HG03097 (cell line): ENCODE data around the gene NPEPPS.

Experiments used
- ATAC-seq: cut with Tn5 transposase; IDR thresholded peaks from one replicate; pipeline ENCODE4 v1.9.1; 2021; ENCODE audit not compliant: unreplicated experiment, low FRiP score

Gene NPEPPS

DNA sequence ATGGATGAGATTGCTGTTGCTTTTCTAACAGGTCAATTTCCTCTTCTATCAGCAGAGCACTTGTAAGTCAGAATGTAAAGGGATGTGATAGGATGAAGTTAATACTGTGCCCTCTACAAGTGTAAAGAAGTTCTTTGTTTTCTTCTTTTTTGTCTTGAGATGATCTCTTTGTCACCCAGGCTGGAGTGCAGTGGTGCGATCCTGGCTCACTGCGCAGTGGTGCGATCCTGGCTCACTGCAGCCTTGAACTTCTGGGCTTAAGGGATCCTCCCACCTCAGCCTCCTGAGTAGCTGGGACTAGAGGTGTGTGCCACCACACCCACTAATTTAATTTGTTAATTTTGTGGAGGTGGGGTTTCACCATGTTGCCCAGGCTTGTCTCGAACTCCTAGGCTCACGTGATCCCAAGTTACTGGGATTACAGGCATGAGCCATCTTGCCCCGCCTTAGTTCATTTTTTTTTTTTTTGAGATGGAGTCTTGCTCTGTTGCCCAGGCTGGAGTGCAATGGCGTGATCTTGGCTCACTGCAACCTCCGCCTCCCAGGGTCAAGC, 97.2 kb downstream of the NPEPPS start:
- no peak for ATAC-seq

DNA sequence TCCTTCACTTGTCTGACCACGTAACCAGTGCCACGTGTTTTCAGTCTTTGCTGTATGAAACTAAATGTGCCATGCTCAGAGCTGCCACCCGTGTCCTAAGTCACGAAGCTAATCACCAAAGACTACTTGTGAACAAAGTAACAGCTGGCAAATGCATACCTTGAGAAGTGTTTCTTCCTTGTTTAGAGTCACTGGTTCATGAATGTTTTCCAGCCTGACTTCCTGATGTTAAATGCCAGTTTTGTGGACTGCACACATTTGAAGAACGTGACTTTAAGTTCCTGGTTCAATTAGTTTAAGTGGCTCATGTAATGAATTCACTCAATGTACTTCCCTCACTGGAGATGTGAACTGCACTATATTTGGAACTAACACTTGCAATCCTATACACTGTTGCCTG, 98.9 kb downstream of the NPEPPS start:
- no peak for ATAC-seq

DNA sequence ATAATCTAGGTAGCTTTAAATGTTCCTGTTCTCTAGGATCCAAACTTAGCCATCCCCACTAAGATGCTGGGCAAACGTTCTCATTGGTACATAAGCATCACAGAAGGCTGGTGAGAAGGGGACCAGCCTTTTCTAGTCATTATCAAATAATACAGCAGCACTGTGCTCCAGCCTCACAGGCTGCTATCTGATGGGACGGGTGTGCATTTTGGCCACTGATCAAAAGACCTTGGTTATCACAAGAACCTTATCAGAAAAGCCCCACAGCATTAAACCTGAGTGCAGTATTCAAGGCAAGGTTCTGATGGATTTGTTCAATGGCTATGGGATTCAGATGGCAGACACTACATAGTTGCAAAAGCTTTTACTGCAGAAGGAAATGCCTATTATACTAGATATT, 99.7 kb downstream of the NPEPPS start:
- no peak for ATAC-seq

DNA sequence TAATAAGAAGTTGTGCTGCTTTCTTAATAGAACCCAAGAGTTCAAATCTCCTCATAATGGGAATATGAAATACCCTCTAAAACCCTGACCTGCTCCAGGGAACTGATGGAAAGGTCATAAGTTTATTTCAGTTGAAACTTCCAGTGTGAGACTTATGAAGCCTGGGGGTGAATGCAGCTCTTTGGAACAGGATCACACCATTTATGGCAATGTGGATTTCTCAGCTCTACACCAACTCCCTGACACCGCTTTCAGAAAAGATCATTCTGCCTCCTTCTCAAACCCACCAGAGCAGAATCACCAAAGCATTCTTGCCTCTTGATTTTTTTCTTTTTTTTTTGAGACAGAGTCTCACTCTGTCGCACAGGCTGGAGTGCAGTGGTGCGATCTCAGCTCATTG, 102.1 kb downstream of the NPEPPS start:
- no peak for ATAC-seq

DNA sequence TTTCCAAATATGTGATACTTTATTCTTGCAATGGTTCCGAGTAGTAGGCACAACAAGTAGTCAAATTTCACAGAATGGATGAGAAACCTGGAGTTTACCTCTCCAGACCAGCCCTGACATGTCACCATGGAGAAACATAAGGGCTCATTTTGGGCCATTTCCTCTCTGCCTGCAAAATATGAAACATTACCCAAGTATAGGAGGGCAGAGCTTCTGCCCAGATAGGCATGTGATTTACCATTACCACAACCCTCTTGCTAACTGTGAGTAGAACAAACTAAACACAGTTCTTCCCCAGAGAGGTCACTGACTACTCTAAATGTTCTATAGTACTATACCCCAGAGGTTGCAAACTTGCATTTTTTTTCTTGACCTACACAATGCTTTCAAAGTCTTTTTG, 103.1 kb downstream of the NPEPPS start:
- no peak for ATAC-seq

DNA sequence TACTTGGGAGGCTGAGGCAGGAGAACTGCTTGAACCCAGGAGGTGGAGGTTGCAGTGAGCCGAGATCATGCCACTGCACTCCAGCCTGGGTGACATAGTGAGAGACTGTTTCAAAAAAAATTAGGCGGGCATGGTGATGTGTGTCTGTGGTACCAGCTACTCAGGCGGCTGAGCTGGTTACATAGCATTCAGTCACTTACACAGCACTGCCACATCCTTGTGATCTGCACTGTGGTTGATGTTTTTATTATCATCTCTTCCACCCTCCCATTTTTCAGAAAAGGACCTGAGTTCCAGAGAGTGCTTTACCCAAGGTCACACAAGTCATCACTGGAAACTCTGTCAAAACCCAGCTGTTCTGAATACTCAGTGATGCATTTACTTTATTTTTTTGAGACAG, 104.0 kb downstream of the NPEPPS start:
- no peak for ATAC-seq

DNA sequence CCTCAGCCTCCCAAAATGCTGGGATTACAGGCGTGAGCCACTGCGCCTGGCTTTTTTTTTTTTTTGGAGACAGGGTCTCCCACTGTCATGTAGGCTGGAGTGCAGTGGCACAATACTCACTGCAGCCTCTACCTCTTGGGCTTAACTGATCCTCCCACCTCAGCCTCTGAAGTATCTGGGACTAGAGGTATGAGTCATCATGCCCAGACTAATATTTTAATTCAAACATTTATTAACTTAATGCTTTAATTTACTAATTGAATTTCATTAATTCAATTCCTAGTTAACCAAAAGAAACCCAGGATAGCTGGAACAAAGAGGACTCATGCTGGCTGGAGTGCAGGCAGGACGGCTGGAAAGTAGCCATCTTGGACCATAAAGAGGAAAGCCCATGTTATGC, 104.8 kb downstream of the NPEPPS start:
- ATAC-seq = no peak

DNA sequence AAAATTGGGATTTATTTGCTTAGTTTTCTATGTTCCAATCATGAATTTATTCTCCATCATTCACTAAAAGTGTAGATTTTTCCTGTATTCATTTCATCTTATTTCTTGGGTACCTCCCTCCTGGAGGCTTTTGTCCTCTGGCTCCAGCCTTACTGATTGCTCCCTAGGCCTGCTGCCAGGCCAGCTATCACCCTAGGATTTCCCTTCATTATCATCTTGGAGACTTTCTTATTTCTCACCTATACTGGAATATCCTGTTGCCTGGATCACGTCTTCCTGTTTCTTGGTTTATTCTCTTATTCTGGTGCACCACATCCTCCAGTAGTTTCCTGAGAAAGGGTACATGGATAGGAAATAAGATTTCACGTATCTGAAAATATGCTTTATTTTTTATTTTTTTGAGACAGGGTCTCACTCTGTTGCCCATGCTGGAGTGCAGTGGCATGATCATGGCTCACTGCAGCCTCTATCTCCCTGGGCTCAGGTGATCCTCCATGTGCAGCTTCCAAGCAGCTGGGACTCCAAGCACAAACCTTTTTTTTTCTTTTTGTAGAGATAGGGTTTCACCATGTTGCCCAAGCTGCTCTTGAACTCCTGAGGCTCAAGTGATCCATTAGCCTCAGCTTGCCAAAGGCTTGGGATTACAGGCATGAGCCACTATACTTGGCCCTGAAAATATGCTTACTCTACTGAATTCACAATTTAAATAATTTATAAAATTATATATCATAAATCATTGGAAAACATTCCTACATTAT, 105.5 kb downstream of the NPEPPS start:
- ATAC-seq = no peak

DNA sequence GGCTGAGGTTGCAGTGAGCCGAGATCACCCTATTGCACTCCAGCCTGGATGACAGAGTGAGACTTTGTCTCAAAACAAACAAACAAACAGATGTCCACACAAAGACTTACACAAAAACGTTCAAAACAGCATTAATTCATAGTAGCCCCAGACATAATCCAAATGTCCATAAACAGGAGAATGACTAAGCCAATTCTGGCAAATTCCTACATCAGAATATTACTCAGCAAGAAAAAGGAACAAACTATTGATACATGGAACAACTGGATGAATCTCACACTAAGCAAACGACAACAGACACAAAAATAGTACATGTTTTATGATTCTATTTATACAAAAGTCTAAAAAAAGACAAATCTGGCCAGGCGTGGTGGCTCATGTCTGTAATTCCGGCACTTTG, 108.0 kb downstream of the NPEPPS start:
- ATAC-seq = no peak

DNA sequence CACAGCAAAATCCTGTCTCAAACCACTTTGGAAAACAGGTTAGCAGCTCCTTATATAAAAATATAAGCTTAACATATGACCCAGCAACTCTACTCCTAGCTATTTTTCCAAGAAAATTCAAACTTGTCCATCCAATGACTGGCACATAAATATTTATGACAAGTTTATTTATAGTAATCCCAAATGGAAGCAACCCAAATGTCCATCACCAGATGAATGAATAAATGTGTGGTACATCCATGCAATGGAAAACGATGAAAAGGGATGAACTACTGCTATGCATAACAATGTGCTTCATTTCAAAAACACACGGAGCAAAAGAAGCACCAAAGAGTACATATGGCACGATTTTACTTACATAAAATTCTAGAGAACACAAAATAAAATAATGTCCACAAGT, 109.2 kb downstream of the NPEPPS start:
- ATAC-seq = no peak

DNA sequence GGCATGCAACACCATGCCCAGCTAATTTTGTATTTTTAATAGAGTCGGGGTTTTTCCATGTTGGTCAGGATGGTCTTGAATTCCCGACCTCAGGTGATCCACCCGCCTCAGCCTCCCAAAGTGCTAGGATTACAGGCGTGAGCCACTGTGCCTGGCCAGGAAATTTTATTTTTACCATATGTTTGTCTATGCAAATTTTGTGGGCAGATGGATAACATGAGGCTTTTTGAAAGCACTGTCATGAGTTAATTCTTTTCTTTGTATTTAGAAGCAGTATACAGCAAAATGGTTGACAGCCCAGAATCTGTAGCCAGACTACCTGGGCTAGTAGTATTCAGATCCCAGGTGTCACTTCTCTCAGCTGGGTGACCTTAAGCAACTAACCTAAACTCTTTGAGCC, 110.3 kb downstream of the NPEPPS start:
- no peak for ATAC-seq

DNA sequence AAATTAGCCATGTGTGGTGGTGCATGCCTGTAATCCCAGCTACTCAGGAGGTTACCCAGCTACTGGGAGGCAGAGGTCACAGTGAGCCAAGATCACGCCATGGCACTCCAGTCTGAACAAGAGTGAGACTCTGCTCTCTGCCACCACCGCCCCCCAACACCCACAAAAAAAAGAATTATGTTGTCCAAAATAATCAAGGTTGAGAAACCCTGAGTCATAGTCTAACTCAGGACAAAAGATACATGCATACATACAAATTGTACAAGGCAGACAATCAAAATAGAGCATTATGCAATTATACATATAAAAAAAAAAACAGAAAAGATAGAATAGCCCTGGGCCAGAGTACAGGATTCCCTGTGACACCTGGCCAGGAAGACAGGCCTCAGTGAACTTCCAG, 112.2 kb downstream of the NPEPPS start:
- ATAC-seq = no peak

DNA sequence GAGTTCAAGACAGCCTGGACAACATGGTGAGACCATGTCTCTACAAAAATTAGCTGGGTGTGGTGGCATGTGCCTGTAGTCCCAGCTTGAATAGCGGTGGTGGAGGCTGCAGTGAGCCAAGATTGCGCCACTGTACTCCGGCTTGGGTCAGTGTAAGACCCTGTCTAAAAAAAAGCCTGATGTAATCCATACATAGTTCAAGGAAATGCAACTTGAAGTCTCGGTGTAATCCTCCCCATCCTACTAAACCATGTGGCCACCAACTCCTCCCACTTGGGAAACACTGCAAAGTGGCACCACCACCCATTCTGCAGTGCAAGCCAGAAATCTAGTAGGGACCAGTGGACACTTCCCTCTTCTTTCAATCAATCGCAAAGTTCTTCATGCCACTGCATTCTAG, 113.4 kb downstream of the NPEPPS start:
- ATAC-seq = no peak

DNA sequence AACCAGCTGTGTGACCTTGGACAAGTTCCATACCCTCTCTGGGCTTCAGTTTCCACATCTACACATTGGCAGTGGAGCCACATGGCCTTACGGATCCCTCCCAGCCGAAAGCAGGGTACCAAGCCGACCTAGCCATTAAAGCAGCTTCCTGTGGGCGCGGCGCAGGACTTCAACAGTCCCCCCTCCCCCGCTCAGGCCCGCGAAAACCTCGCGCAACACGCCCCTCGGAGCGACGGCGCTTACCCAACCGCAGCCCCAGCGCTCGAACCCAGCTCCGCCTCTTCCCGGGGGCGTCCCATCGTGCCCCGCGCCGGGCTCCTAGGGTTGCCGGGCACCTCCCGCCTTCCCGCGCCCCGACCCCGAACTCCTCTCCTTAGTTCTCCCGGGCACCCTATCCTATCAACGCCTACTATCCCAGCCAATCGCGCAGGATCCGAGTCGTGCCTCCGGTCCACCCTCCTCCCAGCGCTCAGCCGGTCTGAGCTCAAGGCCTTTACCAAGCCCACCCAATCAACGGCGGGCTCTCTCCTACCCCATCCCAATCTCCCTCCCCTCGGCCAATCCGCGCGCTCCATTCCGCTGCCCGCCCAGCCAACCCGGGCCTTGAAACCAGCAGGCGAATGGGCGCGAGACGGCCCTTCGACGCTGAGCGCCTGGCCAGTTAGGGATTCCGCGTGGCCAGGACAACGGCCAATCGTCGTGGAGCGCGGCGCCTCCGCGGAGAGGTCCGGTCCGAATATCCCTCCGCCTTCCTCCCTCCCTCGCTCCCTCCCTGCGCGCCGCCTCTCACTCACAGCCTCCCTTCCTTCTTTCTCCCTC, 118.5 kb downstream of the NPEPPS start, which contains the start of gene KPNB1:
Gene KPNB1 (plus strand): TSS at position 767 of the 819 bp plus-strand sequence. CDS start 326 bp downstream, outside the sequence.
- peak; percentile 75 for ATAC-seq

DNA sequence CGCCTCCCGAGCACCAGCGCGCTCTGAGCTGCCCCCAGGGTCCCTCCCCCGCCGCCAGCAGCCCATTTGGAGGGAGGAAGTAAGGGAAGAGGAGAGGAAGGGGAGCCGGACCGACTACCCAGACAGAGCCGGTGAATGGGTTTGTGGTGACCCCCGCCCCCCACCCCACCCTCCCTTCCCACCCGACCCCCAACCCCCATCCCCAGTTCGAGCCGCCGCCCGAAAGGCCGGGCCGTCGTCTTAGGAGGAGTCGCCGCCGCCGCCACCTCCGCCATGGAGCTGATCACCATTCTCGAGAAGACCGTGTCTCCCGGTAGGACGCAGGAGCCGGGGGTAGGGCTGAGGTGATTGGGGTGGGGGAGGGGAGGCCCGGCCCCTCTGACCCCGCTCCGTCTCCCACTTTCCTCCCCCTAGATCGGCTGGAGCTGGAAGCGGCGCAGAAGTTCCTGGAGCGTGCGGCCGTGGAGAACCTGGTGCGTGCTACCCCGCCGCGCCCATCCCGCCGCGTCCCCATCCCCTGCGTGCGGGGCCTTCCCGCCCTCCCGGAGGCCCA, 119.1 kb downstream of the NPEPPS start:
- peak; percentile 1 for ATAC-seq

DNA sequence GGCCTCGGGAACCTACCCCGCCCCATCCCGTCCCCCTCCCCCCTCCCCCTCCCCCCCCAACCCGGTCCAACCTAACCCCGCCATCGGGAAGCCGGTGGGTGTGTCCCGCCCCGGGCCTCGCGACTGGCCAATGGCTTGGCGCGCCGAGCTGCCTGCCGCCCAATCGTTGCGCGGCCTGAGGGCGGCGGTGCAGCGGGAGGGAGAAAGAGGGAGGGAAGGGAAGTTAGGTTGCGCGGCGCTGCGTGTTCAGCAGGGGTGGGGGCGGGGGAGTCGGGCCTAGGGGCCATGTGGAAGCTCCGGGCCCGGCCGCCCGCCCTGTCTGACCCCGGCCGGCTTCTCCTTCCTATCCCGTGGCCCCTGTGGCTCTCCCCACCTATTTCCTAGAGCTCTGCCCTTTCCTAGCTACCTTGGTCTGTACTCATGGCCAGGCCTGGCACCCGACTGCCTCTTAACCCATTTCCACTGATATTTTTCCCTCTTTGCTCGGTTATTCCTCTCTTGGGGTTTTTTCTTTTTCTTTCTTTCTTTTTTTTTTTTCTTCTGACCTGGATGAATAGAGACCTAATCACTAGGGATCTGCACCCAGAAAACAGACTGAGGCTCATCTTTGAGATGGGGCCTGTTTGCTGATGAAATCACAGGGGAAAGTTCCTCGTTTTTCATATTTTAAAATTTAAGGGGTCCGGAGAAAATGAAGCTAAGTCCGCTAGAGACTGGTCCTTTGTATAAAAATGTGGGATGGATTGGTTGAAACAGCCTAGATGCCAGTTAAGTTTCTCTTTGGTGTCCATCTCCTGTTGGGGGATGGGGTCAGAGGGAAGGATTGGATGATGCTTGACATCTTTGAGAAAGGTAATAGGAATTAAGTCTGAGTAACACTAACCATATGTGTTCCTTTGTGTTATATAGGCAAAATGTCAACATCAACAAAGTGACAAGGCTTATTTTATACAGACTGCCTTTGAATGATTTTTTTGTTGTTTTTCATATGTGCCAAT, 119.9 kb downstream of the NPEPPS start:
- peak; percentile 51 for ATAC-seq

DNA sequence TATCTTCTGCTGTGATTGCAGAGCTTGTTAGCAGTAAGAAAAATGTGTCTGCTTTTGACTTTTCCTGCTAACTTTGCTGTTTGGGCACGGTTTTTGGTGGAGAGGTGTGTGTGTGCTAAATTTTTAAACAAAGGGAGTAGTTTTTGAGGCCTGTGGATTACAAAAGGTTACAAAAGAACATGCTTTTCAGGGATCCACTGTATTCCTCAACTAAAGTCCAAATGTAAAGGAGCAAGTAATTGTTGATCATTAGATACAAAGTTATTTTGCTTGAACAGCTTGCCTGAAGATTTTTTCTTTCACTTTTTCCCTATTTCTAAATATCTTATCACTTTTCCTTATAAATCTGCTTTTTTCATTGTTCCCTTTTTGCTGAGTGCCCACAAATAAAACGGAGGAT, 120.8 kb downstream of the NPEPPS start:
- no peak for ATAC-seq

DNA sequence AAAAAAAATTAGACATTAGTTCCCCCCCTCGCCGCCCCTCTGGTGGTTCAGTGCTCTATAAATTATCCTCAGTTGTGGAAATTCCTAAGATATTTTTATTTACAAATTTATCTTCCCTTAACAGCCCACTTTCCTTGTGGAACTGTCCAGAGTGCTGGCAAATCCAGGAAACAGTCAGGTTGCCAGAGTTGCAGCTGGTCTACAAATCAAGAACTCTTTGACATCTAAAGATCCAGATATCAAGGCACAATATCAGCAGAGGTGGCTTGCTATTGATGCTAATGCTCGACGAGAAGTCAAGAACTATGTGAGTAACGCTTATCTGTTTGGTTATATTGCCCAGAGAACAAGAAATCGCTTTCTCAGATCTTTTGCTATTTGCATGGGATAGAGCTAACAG, 121.7 kb downstream of the NPEPPS start:
- ATAC-seq = no peak

DNA sequence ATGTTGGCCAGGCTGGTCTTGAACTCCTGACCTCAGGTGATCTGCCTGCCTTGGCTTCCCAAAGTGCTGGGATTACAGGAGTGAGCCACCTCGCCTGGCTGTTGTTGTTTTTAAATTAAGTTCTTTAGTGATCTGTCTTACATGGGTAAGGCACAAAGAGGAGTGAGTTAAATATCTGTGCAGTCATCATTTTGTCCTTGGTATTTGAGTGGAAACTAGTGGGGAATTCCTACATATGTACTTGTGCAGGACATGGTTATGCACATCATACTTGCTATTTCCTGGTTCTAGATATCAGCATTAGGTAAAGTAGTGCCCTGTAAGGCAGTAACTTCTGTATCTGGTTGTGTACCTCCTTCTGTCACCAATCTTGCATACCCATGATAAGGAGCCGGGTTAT, 122.5 kb downstream of the NPEPPS start:
- ATAC-seq = no peak

DNA sequence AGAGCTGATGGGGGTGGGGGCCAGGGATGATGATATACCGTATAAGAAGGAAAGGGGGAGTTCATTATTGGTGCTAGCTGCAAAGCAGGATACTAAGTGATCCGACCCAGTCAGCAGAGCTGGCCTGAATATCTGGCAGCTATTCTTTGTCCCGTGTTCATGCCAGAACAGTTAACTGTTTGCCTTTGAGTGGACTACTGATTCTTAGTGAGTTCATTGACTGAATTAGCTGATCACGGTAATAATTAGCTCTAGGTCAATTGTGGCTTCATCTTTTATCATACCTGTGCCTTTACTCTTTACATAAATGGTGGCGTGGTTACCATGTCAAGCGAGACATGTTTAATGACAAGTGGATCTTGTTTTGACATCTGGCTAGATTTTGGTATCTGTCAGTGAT, 124.1 kb downstream of the NPEPPS start:
- no peak for ATAC-seq
